HG02973 (cell line): ENCODE measurements around the gene ASH1L.
"Not testable (repeated sequence)": the region's sequence is repeated elsewhere in the genome, so short reads cannot be mapped to it uniquely, and the experiment has no call there.

ENCODE experiments used
- ATAC-seq: cut with Tn5 transposase; IDR thresholded peaks from one replicate; pipeline ENCODE4 v1.9.1; 2021; ENCODE audit warnings: moderate library complexity; ENCODE audit not compliant: unreplicated experiment

ASH1L gene

GRCh38 chr1:155454096-155454495 lies 108.5 kb downstream of the ASH1L start:
- no peak for ATAC-seq

- ATAC-seq, result no peak
Observed at GRCh38 chr1:155453141-155453540, 109.5 kb downstream of the ASH1L start.

GRCh38 chr1:155451199-155451598 lies 111.4 kb downstream of the ASH1L start:
- ATAC-seq, result no peak

GRCh38 chr1:155442431-155442830 lies 120.2 kb downstream of the ASH1L start:
- not testable (repeated sequence) for ATAC-seq

GRCh38 chr1:155437405-155437804 lies 125.2 kb downstream of the ASH1L start:
- ATAC-seq, result no peak

GRCh38 chr1:155433831-155434389 lies 128.7 kb downstream of the ASH1L start:
- ATAC-seq, result not testable (repeated sequence)

- ATAC-seq, result not testable (repeated sequence)
Observed at GRCh38 chr1:155433128-155433830, 129.3 kb downstream of the ASH1L start.

GRCh38 chr1:155424091-155424490 lies 138.5 kb downstream of the ASH1L start:
- ATAC-seq, result no peak

- ATAC-seq, result no peak
Observed at GRCh38 chr1:155420788-155421187, 141.8 kb downstream of the ASH1L start.

GRCh38 chr1:155411840-155412239 lies 150.8 kb downstream of the ASH1L start:
- ATAC-seq, result not testable (repeated sequence)

- no peak for ATAC-seq
Observed at GRCh38 chr1:155410931-155411330, 151.7 kb downstream of the ASH1L start.

GRCh38 chr1:155396874-155397476 lies 165.6 kb downstream of the ASH1L start:
- ATAC-seq, result no peak

GRCh38 chr1:155392898-155393411 lies 169.6 kb downstream of the ASH1L start:
- ATAC-seq, result no peak

GRCh38 chr1:155389826-155390225 lies 172.8 kb downstream of the ASH1L start:
- no peak for ATAC-seq

- not testable (repeated sequence) for ATAC-seq
Observed at GRCh38 chr1:155385836-155386235, 176.8 kb downstream of the ASH1L start.

GRCh38 chr1:155383406-155383805 lies 179.2 kb downstream of the ASH1L start:
- ATAC-seq, result no peak

- ATAC-seq, result no peak
Observed at GRCh38 chr1:155379631-155380090, 182.9 kb downstream of the ASH1L start.

GRCh38 chr1:155379180-155379579 lies 183.4 kb downstream of the ASH1L start:
- no peak for ATAC-seq

GRCh38 chr1:155360051-155360450 lies 202.6 kb downstream of the ASH1L start:
- ATAC-seq, result no peak

GRCh38 chr1:155352631-155353030 lies 210.0 kb downstream of the ASH1L start:
- ATAC-seq, result no peak

- no peak for ATAC-seq
Observed at GRCh38 chr1:155342842-155343241, 219.8 kb downstream of the ASH1L start.

- no peak for ATAC-seq
Observed at GRCh38 chr1:155339515-155340097, 223.0 kb downstream of the ASH1L start.
